GM12892 (cell line): ENCODE results near the gene TGFBR2.

Experiments used
- POLR2A ChIP-seq: IDR thresholded peaks from 2 replicates; pipeline ENCODE4 v1.6.1; 2011; ENCODE audit warnings: low read depth, low read length, control low read depth
- POLR2AphosphoS5 ChIP-seq: IDR thresholded peaks from 2 replicates; pipeline ENCODE4 v1.6.1; 2011; ENCODE audit warnings: low read depth, low read length, control low read depth

DNA sequence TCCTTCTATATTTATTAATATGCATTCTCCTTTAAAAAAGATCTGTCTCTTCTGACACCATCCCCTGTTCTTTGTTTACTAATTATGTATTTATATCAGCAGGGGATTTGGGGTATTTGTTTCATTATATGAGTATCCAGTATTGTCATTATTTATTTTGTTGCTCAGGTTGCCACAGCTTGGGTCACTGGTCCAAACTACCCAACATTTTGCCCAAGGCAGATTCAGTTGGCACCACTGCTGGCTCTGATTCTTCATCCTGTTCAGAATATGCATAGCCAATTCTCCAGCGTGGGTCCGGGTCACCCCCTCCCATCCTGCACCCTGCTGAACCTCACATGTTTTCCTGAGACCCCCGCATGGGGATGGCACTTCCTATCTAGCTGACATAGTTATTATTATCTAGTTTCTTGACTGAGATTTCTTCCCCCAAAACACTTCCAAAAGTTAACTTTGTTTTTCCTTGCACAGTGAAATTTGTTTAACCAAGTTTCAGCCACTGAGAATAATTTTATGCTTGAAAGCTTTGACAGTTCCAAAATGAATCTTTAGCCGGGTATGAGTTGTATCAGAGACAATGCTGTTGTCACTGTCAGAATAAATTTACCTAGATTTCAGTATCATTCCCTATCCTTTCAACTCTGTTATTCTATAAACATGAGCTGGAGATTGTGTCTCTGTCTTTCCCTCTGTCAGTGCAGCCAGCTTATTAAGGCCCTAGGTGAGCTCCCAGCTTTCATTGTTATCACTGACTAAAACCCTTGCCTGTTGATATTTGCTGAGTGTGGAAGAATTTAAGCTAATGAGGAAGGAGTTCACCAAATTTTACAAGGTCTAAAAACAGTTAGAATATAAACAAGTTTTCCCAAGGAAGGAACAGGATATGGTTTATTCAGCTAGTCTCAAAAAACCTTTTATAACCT lies 70.3 kb downstream of the TGFBR2 start:
- TF ChIP-seq POLR2AphosphoS5: no peak
- no peak for TF ChIP-seq POLR2A
